Head of caudate nucleus (tissue), 42 donors: ENCODE results near the gene DLG2.

Source experiments
- DNase-seq, 42 donors: peaks; one replicate each; pipeline versions ENCODE4 v3.0.0 to v3.0.0-alpha.2; 2020 to 2021; ENCODE audit warnings: mixed read lengths in 7 of 42
- intact Hi-C: fragments of 100-400 bp; cut with DNase I; formaldehyde crosslinking; loops from one replicate; pipeline ENCODE4 v1.15.0; 2022

Gene DLG2

GRCh38 chr11:84140386-84141169, 1486.6 kb downstream of the DLG2 start:
- intact Hi-C loops, result no loop called here
- DNase-seq, result no peak

DNA sequence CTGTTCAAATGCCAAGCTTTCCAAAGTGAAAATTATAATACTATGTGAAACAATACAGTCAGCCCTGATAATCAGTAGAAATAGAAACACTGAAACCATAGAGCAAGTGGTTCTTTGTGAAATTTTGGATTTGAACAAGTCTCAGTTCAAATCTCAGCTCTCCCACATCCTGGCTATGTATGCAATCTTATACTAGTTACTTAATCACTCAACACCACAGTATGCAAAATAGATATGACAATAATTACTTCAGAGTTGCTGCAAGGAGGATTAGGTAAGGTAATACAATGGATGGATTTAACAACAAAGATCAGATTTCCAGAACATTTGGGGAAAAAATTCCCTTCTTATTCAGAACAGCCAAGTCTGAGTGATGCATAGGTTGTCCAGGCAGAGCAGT, 1489.2 kb downstream of the DLG2 start:
- intact Hi-C loops, result no loop called here
- no peak for DNase-seq

DNA sequence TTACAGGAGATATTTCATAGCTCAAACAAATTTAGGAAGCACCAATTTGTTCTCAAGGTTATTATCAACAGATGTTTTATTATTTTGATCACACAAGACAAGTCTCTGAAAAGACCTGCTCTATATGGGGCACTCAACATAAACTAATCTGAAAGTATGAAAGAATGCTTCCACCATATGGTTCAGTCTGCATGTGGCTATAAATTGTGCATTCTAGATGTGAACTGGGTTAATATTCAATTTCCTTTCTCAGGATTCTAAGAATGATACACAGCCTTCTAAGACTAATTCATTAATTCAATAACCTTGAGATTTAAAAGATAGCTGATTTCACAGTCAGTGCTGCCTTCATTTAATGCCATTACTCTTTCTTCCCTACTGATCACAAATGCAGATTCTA, 1489.6 kb downstream of the DLG2 start:
- intact Hi-C loops, result no loop called here
- DNase-seq, result no peak

DNA sequence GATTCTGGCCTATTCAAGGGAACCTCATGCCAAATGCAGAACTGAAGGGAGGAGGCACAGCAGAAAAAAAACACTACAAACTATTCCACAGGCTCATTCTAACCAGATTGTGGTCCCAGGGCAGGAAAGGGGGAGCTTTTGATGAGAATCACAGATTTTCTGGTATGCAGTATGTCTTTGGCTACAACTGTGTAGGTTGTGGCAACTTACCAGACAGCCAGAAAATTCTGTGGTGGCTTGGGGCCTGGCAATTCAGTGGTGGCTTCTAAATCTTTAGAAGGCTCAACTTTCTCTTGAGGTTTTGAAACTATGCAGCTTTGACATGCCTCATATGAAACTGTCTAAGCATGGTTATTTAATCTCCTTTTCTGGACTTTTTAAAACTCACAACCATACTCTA, 1490.2 kb downstream of the DLG2 start:
- DNase-seq, result no peak

GRCh38 chr11:84130646-84131427, 1496.3 kb downstream of the DLG2 start:
- no peak for DNase-seq
- intact Hi-C loops, result no loop called here

More for the DNA sequence above, 1490.2 kb downstream of the DLG2 start:
- intact Hi-C loops, result no loop called here

- DNase-seq, result no peak
- intact Hi-C loops, result no loop called here
These were observed 1497.1 kb downstream of the DLG2 start for GRCh38 chr11:84129961-84130576.

GRCh38 chr11:84128840-84129239, 1498.3 kb downstream of the DLG2 start:
- intact Hi-C loops, result no loop called here
- no peak for DNase-seq

DNA sequence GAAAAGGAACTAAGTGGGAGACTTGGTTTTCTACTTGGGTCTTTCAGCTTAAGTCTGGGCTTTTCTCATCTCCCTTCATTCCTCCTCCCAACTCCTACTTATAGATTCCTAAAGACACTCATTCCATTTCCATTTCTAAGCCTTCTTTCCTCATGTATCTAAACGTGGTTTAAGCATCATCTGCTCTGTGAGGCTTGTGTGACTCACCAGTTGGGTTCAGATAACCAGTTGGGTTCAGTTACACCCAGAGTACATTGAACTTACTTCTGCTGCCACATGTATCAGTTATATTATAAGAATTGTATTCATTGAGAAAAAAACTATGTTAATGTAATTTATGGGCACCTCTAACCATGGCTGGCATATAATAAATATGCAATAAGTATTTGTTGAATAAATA, 1509.8 kb downstream of the DLG2 start:
- intact Hi-C loops, result no loop called here
- no peak for DNase-seq

- intact Hi-C loops, result no loop called here
These were observed 1520.6 kb downstream of the DLG2 start for GRCh38 chr11:84106541-84106940.

DNA sequence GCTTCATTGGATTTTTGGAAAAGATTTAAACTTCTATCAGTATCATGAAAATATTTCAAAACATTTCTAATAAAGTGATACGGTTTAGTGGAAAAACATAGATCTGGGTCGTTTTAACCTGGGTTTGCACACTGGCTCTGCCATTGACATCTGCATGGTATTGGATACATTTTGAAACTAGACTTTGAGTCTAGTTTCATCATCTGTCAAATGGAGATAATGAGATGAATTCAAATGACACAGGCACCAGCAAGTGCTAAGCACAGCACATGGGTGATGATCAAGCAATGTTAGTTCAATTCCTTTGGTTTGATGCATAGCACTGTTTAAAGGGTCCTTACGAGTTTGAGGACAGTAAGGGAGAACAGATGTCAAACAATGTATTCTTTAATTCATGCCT, 1522.0 kb downstream of the DLG2 start:
- intact Hi-C loops, result no loop called here
- DNase-seq, result no peak

More at GRCh38 chr11:84106541-84106940, 1520.6 kb downstream of the DLG2 start:
- no peak for DNase-seq

DNA sequence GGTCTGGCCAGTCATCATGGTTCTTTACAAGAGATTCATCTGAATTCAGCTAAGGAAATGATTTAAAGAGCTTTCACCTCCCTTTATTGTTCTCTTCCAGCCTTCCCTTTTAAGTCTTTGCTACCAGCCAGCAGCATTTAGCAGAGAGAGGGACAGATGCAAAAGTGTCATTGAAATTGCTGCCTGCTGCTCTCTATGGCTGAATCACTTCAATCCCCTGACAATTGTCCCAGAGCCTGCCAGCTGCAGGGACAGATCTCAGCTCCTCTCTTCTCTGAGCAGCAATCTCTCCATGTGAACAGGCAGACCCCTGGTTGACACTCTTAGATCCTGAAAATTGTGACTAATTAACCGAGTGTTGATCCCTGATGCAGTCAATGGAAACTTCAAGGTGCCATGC, 1524.0 kb downstream of the DLG2 start:
- intact Hi-C loops, result no loop called here
- peak in 41 of 42 donors; percentile 9 to 81 (median 56) for DNase-seq

GRCh38 chr11:84097186-84097585, 1530.0 kb downstream of the DLG2 start:
- intact Hi-C loops, result no loop called here
- DNase-seq, result no peak

- intact Hi-C loops, result no loop called here
- DNase-seq, result peak in 17 of 42 donors; percentile 7 to 60 (median 23)
These were observed 1535.7 kb downstream of the DLG2 start for GRCh38 chr11:84091212-84091986.

DNA sequence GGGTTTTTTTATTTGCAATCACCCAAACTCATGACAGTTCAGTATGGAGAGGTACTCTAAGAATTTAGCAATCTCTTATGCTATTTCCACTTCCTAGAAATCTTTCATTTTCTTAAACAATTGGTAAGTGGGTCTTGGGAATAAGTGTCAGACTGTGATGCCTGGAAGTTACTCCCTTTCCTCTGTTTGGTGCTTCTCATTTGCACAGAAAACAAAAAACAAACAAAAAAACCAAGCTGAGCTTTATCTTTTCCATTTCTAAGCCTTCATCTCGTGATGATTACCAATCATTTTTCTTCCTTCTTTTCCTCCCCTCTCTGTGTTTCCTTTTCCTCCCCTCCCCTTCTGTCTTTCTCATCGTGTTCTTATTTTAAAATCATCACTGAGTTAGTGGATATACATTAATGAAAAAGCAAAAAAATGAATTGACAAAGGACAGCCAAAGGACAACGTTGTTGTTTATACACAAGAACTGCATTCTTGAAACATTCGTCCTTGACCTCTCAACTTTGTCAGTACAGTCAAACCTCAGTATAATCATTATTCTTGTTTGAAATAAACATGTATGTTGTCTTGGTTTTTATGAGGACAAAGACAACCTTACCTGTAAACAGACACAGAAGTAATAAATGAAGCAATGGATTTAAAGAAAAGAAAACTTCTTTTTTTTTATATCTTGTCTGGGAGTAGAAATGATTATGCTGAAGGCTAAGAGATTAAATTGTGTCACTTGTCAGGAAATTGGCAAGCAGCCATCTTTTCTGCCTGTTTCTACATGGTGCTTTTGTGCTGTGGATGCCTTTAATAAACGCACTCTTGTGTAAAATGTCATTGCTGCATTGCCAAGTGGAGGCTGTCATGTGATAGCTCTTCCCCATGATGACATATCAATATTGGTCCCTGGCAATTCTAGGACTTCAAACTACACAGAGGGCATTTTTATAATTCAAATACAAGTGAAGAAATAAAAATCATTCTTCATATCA, 1537.8 kb downstream of the DLG2 start:
- intact Hi-C loops, result no loop called here
- DNase-seq, result peak in 39 of 42 donors; percentile 8 to 93 (median 72)

DNA sequence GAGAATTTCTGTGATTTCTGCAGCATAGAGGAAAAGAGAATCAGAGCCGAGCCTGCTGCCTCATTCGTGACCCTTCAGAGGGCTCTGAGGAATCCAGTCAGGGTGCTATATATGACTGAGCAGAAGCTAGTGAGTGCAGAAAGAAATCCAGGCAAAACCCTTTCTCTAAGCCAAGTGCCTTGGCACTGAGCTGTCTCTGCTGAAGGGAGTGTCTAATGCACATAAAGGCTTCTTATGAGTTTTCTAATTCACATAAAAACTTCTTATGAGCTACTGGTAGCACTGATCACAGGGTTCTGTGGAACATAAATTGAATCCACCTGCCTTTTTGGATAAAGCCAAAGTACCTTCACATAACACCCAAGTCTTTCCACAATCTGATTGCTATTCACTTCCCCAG, 1555.3 kb downstream of the DLG2 start:
- no peak for DNase-seq
- intact Hi-C loops, result no loop called here

GRCh38 chr11:84069048-84069447, 1558.1 kb downstream of the DLG2 start:
- no peak for DNase-seq
- intact Hi-C loops, result no loop called here

- intact Hi-C loops, result no loop called here
- DNase-seq, result no peak
These were observed 1565.4 kb downstream of the DLG2 start for GRCh38 chr11:84061726-84062125.
